ENCODE data around the gene HS3ST3A1. TPM values are rescaled to one million over a fixed set of nuclear protein-coding genes. Genes with fewer than 3 reads are reported as not detected.

The HS3ST3A1 gene
- total and polyA plus RNA-seq, 2 experiments from 2014 or later, result 5.4 to 24.1 TPM

DNA sequence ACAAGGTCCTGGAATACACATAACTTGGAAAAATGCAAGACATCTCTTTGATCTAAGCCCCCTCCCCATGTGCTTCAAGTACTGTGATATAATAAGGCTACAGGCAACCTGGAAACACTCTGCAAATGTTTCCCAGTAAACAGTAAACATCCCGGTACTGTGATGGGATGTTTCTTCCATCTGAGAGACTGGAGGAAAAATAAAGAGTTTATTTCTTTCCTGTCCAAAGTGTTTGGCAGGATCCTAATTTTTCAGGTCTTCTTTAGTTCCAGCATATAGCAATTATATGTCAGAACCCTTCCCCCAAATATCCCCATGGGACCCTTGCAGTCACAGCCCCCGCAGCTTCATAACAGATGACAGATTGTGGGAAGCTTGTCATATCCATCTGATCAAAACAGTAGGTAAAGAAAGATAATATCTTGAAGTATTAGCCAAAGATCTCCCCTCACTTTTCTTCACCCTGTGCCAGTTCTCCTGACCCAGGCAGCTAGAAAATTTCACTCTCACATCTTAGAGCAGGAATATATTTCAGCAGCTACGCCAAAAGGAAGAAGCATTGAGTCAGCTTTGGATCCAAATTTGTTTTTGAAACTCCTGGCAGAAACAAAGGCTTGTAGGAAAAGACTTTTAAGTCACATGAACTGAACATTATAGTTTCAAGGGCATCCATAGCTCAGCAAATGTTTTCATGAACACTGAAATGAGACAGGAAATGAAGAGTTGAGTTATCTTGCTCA lies 141.3 kb downstream of the HS3ST3A1 start:
- no peak overlapping the region for H3K27ac ChIP-seq (ENCODE audit: low read depth)
- Mint-ChIP-seq H3K36me3 (ENCODE audit: low read depth) (no peaks in the 10 kb centered on the region), H3K27ac (no peak overlapping the region), H3K9me3 (no peaks in the 10 kb centered on the region), H3K4me3 (no peak overlapping the region), H3K27me3 (ENCODE audit: insufficient read depth, low read depth, poor library complexity) (no peaks in the 10 kb centered on the region), H3K4me1 (no peaks in the 10 kb centered on the region)
- H3K79me2 ChIP-seq (replicated peaks; ENCODE audit: insufficient read depth), result no peaks in the 10 kb centered on the region
- no peaks in the 10 kb centered on the region for H3F3A ChIP-seq (replicated peaks; ENCODE audit: low read depth)
- no peaks in the 10 kb centered on the region for H3K4me1 ChIP-seq (ENCODE audit: insufficient read depth)
- no peak overlapping the region for H2AFZ ChIP-seq
- no peak for TF ChIP-seq POLR2AphosphoS5 (IDR thresholded peaks at IDR 0.05; ENCODE audit: low read depth)
- no peak for TF ChIP-seq CREB1 (CRISPR knock-in tag; IDR thresholded peaks at IDR 0.05; ENCODE audit: low read depth)
- TF ChIP-seq, protein P1, sequence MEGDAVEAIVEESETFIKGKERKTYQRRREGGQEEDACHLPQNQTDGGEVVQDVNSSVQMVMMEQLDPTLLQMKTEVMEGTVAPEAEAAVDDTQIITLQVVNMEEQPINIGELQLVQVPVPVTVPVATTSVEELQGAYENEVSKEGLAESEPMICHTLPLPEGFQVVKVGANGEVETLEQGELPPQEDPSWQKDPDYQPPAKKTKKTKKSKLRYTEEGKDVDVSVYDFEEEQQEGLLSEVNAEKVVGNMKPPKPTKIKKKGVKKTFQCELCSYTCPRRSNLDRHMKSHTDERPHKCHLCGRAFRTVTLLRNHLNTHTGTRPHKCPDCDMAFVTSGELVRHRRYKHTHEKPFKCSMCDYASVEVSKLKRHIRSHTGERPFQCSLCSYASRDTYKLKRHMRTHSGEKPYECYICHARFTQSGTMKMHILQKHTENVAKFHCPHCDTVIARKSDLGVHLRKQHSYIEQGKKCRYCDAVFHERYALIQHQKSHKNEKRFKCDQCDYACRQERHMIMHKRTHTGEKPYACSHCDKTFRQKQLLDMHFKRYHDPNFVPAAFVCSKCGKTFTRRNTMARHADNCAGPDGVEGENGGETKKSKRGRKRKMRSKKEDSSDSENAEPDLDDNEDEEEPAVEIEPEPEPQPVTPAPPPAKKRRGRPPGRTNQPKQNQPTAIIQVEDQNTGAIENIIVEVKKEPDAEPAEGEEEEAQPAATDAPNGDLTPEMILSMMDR (conservative IDR thresholded peaks at IDR 0.05; ENCODE audit: low read depth in 2 of 2), result no peak
- TF ChIP-seq STAT1 (IDR thresholded peaks at IDR 0.05; ENCODE audit: unreplicated experiment), result no peak
- no peak for TF ChIP-seq EZH2 (IDR thresholded peaks at IDR 0.05; ENCODE audit: low read depth, unreplicated experiment)
- no peak for TF ChIP-seq JUNB (IDR thresholded peaks at IDR 0.05; ENCODE audit: unreplicated experiment)
- TF ChIP-seq EZH2phosphoT487 (IDR thresholded peaks at IDR 0.05; ENCODE audit: unreplicated experiment), result no peak
- TF ChIP-seq NANOG (IDR thresholded peaks at IDR 0.05; ENCODE audit: borderline replicate concordance), result no peak
- no peak overlapping the region for H3K4me3 ChIP-seq
- no peak overlapping the region for H3K4me2 ChIP-seq
- no peaks in the 10 kb centered on the region for H4K20me1 ChIP-seq (replicated peaks; ENCODE audit: insufficient read depth)
- H3K9me2 ChIP-seq (ENCODE audit: insufficient read depth), result peaks cover 5% of the 10 kb centered on the region
- no peaks in the 10 kb centered on the region for H3K36me3 ChIP-seq (ENCODE audit: insufficient read depth)
- DNase-seq (ENCODE audit: low spot score) (no peak), ATAC-seq (no peak)
- no peaks in the 10 kb centered on the region for H3K27me3 ChIP-seq (ENCODE audit: insufficient read depth)

DNA sequence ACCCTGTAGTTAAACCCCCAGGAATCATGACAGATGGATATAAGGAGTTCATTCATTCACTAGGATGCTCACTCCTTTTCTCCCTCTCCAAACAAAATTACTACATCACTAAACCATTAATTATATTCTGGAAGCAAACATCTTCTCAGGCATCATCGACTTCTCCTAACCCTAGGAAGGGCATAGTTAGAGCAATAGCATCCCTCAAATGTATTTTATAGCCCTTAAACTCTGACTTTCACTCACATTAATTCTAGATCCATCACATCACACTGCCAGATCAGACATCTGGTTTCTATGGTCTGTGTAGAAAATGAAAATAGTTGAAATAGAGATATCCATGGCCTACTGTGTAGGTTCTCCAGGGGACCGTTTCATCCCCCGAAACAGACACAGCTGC lies 143.9 kb downstream of the HS3ST3A1 start:
- no peak overlapping the region for H3K4me2 ChIP-seq
- TF ChIP-seq, protein P2, sequence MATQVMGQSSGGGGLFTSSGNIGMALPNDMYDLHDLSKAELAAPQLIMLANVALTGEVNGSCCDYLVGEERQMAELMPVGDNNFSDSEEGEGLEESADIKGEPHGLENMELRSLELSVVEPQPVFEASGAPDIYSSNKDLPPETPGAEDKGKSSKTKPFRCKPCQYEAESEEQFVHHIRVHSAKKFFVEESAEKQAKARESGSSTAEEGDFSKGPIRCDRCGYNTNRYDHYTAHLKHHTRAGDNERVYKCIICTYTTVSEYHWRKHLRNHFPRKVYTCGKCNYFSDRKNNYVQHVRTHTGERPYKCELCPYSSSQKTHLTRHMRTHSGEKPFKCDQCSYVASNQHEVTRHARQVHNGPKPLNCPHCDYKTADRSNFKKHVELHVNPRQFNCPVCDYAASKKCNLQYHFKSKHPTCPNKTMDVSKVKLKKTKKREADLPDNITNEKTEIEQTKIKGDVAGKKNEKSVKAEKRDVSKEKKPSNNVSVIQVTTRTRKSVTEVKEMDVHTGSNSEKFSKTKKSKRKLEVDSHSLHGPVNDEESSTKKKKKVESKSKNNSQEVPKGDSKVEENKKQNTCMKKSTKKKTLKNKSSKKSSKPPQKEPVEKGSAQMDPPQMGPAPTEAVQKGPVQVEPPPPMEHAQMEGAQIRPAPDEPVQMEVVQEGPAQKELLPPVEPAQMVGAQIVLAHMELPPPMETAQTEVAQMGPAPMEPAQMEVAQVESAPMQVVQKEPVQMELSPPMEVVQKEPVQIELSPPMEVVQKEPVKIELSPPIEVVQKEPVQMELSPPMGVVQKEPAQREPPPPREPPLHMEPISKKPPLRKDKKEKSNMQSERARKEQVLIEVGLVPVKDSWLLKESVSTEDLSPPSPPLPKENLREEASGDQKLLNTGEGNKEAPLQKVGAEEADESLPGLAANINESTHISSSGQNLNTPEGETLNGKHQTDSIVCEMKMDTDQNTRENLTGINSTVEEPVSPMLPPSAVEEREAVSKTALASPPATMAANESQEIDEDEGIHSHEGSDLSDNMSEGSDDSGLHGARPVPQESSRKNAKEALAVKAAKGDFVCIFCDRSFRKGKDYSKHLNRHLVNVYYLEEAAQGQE (IDR thresholded peaks at IDR 0.05; ENCODE audit: unreplicated experiment), result no peak
- TF ChIP-seq NANOG (IDR thresholded peaks at IDR 0.05; ENCODE audit: borderline replicate concordance) (no peak), CREB1 (CRISPR knock-in tag; IDR thresholded peaks at IDR 0.05; ENCODE audit: low read depth) (no peak), EZH2phosphoT487 (IDR thresholded peaks at IDR 0.05; ENCODE audit: unreplicated experiment) (no peak), ZNF331 (CRISPR knock-in tag; IDR thresholded peaks at IDR 0.05; ENCODE audit: low read depth) (no peak), STAT1 (IDR thresholded peaks at IDR 0.05; ENCODE audit: unreplicated experiment) (no peak), JUNB (IDR thresholded peaks at IDR 0.05; ENCODE audit: unreplicated experiment) (no peak), ZNF114 (CRISPR knock-in tag; IDR thresholded peaks at IDR 0.05) (no peak)
- TF ChIP-seq, protein P1 (conservative IDR thresholded peaks at IDR 0.05; ENCODE audit: low read depth in 2 of 2), result no peak
- TF ChIP-seq, protein P3, sequence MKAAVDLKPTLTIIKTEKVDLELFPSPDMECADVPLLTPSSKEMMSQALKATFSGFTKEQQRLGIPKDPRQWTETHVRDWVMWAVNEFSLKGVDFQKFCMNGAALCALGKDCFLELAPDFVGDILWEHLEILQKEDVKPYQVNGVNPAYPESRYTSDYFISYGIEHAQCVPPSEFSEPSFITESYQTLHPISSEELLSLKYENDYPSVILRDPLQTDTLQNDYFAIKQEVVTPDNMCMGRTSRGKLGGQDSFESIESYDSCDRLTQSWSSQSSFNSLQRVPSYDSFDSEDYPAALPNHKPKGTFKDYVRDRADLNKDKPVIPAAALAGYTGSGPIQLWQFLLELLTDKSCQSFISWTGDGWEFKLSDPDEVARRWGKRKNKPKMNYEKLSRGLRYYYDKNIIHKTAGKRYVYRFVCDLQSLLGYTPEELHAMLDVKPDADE (IDR thresholded peaks at IDR 0.05), result no peak

More for the DNA sequence above, 143.9 kb downstream of the HS3ST3A1 start:
- H3K4me3 Mint-ChIP-seq, result no peak overlapping the region
- DNase-seq (ENCODE audit: low spot score) (no peak), ATAC-seq (no peak)
- Histone ChIP-seq H3F3A (replicated peaks; ENCODE audit: low read depth) (no peaks in the 10 kb centered on the region), H3K27me3 (ENCODE audit: insufficient read depth) (no peaks in the 10 kb centered on the region), H3K9me2 (ENCODE audit: insufficient read depth) (peaks cover 2% of the 10 kb centered on the region; the same call in 1 of the 2 replicates), H3K79me2 (replicated peaks; ENCODE audit: insufficient read depth) (no peaks in the 10 kb centered on the region), H3K27ac (ENCODE audit: low read depth) (no peak overlapping the region), H4K20me1 (replicated peaks; ENCODE audit: insufficient read depth) (no peaks in the 10 kb centered on the region), H3K4me3 (no peak overlapping the region), H3K36me3 (ENCODE audit: insufficient read depth) (no peaks in the 10 kb centered on the region), H3K4me1 (ENCODE audit: insufficient read depth) (no peaks in the 10 kb centered on the region), H2AFZ (no peak overlapping the region)
- H3K27ac Mint-ChIP-seq, result no peak overlapping the region
- H3K9me3 Mint-ChIP-seq, result peaks cover 3% of the 10 kb centered on the region; the same call in 1 of the 3 replicates
- H3K4me1 Mint-ChIP-seq, result no peaks in the 10 kb centered on the region
- H3K27me3 Mint-ChIP-seq (ENCODE audit: insufficient read depth, low read depth, poor library complexity), result no peaks in the 10 kb centered on the region
- H3K36me3 Mint-ChIP-seq (ENCODE audit: low read depth), result no peaks in the 10 kb centered on the region
